Hepatocyte (in vitro differentiated cells): ENCODE data around the gene SLCO2A1. TPM values are rescaled to one million over a fixed set of nuclear protein-coding genes. Genes with fewer than 3 reads are reported as not detected.

ENCODE experiments used
- DNase-seq: peaks from one replicate; pipeline ENCODE4 v3.0.0-alpha.2; 2016; ENCODE audit warnings: low spot score
- H2AFZ ChIP-seq: fragments of 200-600 bp; sonication (generic); 2 replicates; pipeline ENCODE4 v1.6.0; 2016; ENCODE audit warnings: antibody characterized with exemption, mild to moderate bottlenecking
- H3K27ac ChIP-seq: fragments of 200-600 bp; sonication (generic); 2 replicates; pipeline ENCODE4 v1.5.1; 2016; ENCODE audit warnings: mild to moderate bottlenecking
- H3K27me3 ChIP-seq: fragments of 200-600 bp; sonication (generic); 2 replicates; pipeline ENCODE4 v1.6.1; 2016
- H3K36me3 ChIP-seq: fragments of 200-600 bp; sonication (generic); replicated peaks from 2 replicates; pipeline ENCODE4 v1.5.1; 2016; ENCODE audit warnings: low read depth; ENCODE audit not compliant: insufficient read depth
- H3K4me1 ChIP-seq: fragments of 200-600 bp; sonication (generic); 2 replicates; pipeline ENCODE4 v1.5.1; 2016; ENCODE audit warnings: mild to moderate bottlenecking, moderate library complexity; ENCODE audit not compliant: insufficient read depth
- H3K4me2 ChIP-seq: fragments of 200-600 bp; sonication (generic); 2 replicates; pipeline ENCODE4 v1.6.0; 2016
- H3K4me3 ChIP-seq: fragments of 200-600 bp; sonication (generic); 2 replicates; pipeline ENCODE4 v1.5.1; 2016; ENCODE audit warnings: mild to moderate bottlenecking
- H3K79me2 ChIP-seq: fragments of 200-600 bp; sonication (generic); 2 replicates; pipeline ENCODE4 v1.6.0; 2017; ENCODE audit warnings: mild to moderate bottlenecking
- H3K9me2 ChIP-seq: fragments of 200-600 bp; sonication (generic); replicated peaks from 2 replicates; pipeline ENCODE4 v1.6.0; 2017; ENCODE audit warnings: mild to moderate bottlenecking; ENCODE audit not compliant: insufficient read depth
- H3K9me3 ChIP-seq: fragments of 200-600 bp; sonication (generic); 2 replicates; pipeline ENCODE4 v1.5.1; 2016; ENCODE audit warnings: low read depth, mild to moderate bottlenecking
- H4K20me1 ChIP-seq: fragments of 200-600 bp; sonication (generic); 2 replicates; pipeline ENCODE4 v1.6.0; 2016; ENCODE audit warnings: mild to moderate bottlenecking; ENCODE audit not compliant: insufficient read depth, poor library complexity, severe bottlenecking
- EZH2 ChIP-seq: fragments of 200-600 bp; sonication (generic); IDR thresholded peaks from 2 replicates; pipeline ENCODE4 v1.6.1; 2016; ENCODE audit warnings: antibody characterized with exemption, mild to moderate bottlenecking, borderline replicate concordance
- EZH2phosphoT487 ChIP-seq: fragments of 200-600 bp; sonication (generic); IDR thresholded peaks from one replicate; pipeline ENCODE4 v1.6.1; 2018; ENCODE audit warnings: antibody characterized with exemption, mild to moderate bottlenecking, low read depth, moderate library complexity; ENCODE audit not compliant: unreplicated experiment, severe bottlenecking
- WGBS: methylation state at CpG from one replicate; pipeline ENCODE4 v1.1.6; 2016; ENCODE audit warnings: low lambda C conversion rate; ENCODE audit errors: missing lambda C conversion rate; 5-methylcytosine and 5-hydroxymethylcytosine counted together
- polyA plus RNA-seq: library from polyadenylated mRNA; unstranded; fragments of >200 nt; fragmentation: Nextera tagmentation; extraction: Ambion mirVana; gene quantifications from 2 replicates; pipeline ENCODE4 v1.2.1, GENCODE V29; 2016
- total RNA-seq: library from RNA; depleted of rRNA; stranded (reverse); fragments of >200 nt; gene quantifications from 2 replicates; pipeline ENCODE4 v1.2.3, GENCODE V29; 2014
- TF ChIP-seq, protein P1 (sequence below): fragments of 200-600 bp; sonication (generic); IDR thresholded peaks from 2 replicates; pipeline ENCODE4 v1.5.1; 2016; ENCODE audit warnings: antibody characterized with exemption, mild to moderate bottlenecking; ENCODE audit not compliant: poor library complexity

SLCO2A1 gene
- total and polyA plus RNA-seq, 2 experiments from 2014 or later, result 2.3 to 8.4 TPM

DNA sequence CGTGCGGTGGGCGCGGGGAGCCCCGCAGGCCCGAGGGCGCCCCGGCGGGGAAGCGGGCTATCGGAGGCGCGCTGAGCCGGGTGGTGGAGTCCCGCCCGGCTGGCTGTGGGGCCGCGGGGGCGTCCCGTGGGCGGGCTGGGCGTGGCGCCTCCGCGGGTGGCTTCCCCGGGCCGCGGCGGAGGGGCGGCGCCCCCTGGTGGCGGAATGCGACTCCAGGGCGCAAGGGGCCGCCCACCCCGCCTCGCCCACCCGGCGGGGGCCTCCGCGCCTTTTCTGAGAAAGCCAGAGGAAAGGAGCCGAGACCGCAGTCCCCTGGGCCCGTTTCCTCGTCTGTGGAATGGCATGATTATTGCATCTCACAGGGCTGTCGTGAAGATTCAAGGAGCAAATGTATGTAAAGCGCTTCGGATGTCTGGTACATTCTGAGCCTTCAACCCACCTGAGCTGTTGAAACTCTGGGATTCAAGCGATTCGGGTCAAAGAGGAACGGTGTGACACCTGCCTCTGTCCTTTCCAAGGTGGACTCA lies 102.1 kb downstream of the SLCO2A1 start:
- Histone ChIP-seq H3K9me3 (no peaks in the 10 kb centered on the region), H2AFZ (peak overlapping the region; percentile 97), H3K36me3 (no peaks in the 10 kb centered on the region), H3K27ac (no peak overlapping the region), H3K4me2 (peak overlapping the region; percentile 99), H3K4me1 (peaks cover 4% of the 10 kb centered on the region), H3K27me3 (no peaks in the 10 kb centered on the region), H3K79me2 (no peaks in the 10 kb centered on the region), H4K20me1 (no peaks in the 10 kb centered on the region), H3K9me2 (no peaks in the 10 kb centered on the region), H3K4me3 (peak overlapping the region; percentile 87)
- DNase-seq, result peak; percentile 85
- 11% methylated on average over 25 of the region's 51 CpGs for WGBS
- TF ChIP-seq, protein P1, sequence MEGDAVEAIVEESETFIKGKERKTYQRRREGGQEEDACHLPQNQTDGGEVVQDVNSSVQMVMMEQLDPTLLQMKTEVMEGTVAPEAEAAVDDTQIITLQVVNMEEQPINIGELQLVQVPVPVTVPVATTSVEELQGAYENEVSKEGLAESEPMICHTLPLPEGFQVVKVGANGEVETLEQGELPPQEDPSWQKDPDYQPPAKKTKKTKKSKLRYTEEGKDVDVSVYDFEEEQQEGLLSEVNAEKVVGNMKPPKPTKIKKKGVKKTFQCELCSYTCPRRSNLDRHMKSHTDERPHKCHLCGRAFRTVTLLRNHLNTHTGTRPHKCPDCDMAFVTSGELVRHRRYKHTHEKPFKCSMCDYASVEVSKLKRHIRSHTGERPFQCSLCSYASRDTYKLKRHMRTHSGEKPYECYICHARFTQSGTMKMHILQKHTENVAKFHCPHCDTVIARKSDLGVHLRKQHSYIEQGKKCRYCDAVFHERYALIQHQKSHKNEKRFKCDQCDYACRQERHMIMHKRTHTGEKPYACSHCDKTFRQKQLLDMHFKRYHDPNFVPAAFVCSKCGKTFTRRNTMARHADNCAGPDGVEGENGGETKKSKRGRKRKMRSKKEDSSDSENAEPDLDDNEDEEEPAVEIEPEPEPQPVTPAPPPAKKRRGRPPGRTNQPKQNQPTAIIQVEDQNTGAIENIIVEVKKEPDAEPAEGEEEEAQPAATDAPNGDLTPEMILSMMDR, result peak; percentile 82
- TF ChIP-seq EZH2phosphoT487, result no peak

DNA sequence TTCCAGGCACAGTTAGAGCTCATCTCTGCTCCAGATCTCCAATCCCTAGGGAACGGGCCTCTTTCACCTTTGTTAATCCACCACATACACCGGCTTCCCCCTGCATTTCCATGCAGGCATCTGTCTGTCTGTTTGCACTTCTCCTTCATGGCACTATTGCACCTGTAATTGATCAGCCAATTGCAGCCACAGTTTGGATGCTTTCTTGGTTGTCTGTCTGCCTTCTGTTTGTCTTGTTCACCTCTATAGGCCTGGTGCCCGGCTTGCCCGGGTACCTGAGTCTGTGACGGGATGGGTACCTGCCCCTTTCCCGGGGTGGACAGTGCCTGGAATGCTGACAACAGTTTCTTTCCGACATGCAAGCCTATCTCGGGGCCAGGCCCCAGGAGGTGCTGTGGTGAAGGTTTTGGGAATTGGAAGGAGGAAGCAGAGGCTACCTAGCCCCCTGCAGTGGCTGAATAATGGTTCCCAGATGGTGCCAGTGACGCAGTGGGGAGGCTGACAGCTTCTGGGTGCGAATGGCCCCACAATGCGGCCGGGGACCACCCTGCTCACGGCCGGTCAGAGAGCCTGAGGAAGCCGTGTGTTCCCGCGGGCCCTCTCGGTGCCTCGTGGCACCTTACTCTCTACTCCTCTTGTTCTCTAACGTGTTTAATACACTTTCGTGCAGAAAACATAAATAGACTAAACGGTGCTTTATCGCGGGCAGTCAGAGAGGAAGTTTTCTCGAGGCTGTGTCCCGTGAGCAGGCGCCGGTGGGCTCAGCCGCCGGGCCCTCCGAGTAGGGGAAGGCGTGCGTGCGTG lies 102.8 kb downstream of the SLCO2A1 start:
- no peaks in the 10 kb centered on the region for H3K36me3 ChIP-seq
- peak overlapping the region; percentile 97 for H2AFZ ChIP-seq
- DNase-seq, result peak; percentile 31
- 16% methylated on average over 34 of the region's 34 CpGs for WGBS
- H4K20me1 ChIP-seq, result no peaks in the 10 kb centered on the region
- no peaks in the 10 kb centered on the region for H3K9me2 ChIP-seq
- no peaks in the 10 kb centered on the region for H3K27me3 ChIP-seq
- H3K4me3 ChIP-seq, result peak overlapping the region; percentile 87
- peak overlapping the region; percentile 99 for H3K4me2 ChIP-seq
- no peak for TF ChIP-seq EZH2phosphoT487
- TF ChIP-seq EZH2, result no peak
- TF ChIP-seq, protein P1, result no peak
- no peak overlapping the region for H3K27ac ChIP-seq
- no peaks in the 10 kb centered on the region for H3K79me2 ChIP-seq
- H3K9me3 ChIP-seq, result no peaks in the 10 kb centered on the region
- H3K4me1 ChIP-seq, result peaks cover 4% of the 10 kb centered on the region

DNA sequence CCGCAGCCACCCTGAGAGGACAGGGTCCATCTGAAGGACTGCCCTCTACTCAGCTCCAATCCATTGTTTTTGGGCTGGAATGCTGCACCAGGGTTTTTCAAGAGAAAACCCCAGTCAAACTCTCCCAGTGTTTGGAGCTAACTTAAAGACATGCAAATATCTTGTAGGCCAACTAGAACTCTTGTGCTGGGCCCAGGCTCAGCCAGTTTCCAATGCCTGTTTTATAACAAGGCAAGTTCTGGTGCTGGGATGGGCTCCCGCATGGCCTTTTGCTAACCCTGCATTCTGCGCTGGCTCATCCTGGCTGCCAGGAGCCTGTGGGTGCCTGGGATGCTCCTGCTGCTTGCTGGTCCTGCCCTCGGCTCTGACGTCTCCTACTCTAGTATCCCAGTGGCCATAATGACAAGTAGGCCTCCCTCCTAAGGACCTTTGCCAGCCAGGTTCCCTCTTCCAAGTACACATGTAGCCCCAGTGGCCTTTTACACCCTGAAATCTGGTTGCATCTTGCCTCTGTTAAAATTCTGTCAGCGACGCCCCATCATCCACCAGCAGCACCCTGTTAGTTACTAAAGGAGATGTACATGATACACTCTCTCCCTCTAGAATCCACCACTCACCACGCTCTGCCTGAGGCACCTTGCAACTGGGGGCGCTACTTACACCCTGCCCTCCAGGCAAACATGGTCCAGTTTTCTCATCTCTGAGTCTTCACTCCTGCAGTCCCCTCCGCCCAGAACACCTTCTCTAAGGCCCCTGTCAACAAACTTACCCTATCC lies 103.6 kb downstream of the SLCO2A1 start:
- no peak overlapping the region for H3K27ac ChIP-seq
- TF ChIP-seq EZH2 (no peak), EZH2phosphoT487 (no peak)
- TF ChIP-seq, protein P1, result no peak
- no peaks in the 10 kb centered on the region for H3K79me2 ChIP-seq
- H3K9me3 ChIP-seq, result no peaks in the 10 kb centered on the region
- no peaks in the 10 kb centered on the region for H3K27me3 ChIP-seq
- H4K20me1 ChIP-seq, result no peaks in the 10 kb centered on the region
- H3K4me1 ChIP-seq, result peaks cover 4% of the 10 kb centered on the region
- H3K9me2 ChIP-seq, result no peaks in the 10 kb centered on the region
- H3K4me2 ChIP-seq, result no peak overlapping the region
- H3K36me3 ChIP-seq, result no peaks in the 10 kb centered on the region
- no peak overlapping the region for H3K4me3 ChIP-seq
- WGBS, result 96% methylated on average over 10 of the region's 10 CpGs
- DNase-seq, result no peak
- H2AFZ ChIP-seq, result no peak overlapping the region
